ENCODE data around the gene MAPK8IP1.

The MAPK8IP1 gene

GRCh38 chr11:45927332-45927683, 41.9 kb downstream of the MAPK8IP1 start:
- no peak for TF ChIP-seq CTCF (conservative IDR thresholded peaks at IDR 0.05; ENCODE audit: low read length)
- no peak overlapping the region for H3K4me3 ChIP-seq (ENCODE audit: low read length)
- no peak for DNase-seq (ENCODE audit: low read depth)

GRCh38 chr11:45927684-45928413, 42.4 kb downstream of the MAPK8IP1 start:
- DNase-seq (ENCODE audit: low read depth) = no peak

GRCh38 chr11:45928535-45929215, 43.2 kb downstream of the MAPK8IP1 start:
- TF ChIP-seq CTCF (conservative IDR thresholded peaks at IDR 0.05; ENCODE audit: low read length) = no peak
- DNase-seq (ENCODE audit: low read depth) = no peak

More at GRCh38 chr11:45927684-45928413, 42.4 kb downstream of the MAPK8IP1 start:
- no peak overlapping the region for H3K4me3 ChIP-seq (ENCODE audit: low read length)
- TF ChIP-seq CTCF (conservative IDR thresholded peaks at IDR 0.05; ENCODE audit: low read length) = no peak

GRCh38 chr11:45929486-45930030, 44.1 kb downstream of the MAPK8IP1 start:
- DNase-seq (ENCODE audit: low read depth) = no peak
- TF ChIP-seq CTCF (conservative IDR thresholded peaks at IDR 0.05; ENCODE audit: low read length) = no peak
- H3K4me3 ChIP-seq (ENCODE audit: low read length) = no peak overlapping the region

More at GRCh38 chr11:45928535-45929215, 43.2 kb downstream of the MAPK8IP1 start:
- H3K4me3 ChIP-seq (ENCODE audit: low read length) = no peak overlapping the region

- no peak for DNase-seq (ENCODE audit: low read depth)
Observed at GRCh38 chr11:45930031-45930794, 44.8 kb downstream of the MAPK8IP1 start.

More at GRCh38 chr11:45930031-45930794, 44.8 kb downstream of the MAPK8IP1 start:
- no peak for TF ChIP-seq CTCF (conservative IDR thresholded peaks at IDR 0.05; ENCODE audit: low read length)
- H3K4me3 ChIP-seq (ENCODE audit: low read length) = no peak overlapping the region

Measured in AG10803 (cell line).